PFSK-1 (cell line): ENCODE measurements around the gene PGLYRP3.

Experiments
- SIN3A ChIP-seq: IDR thresholded peaks from 2 replicates; pipeline ENCODE4 v1.6.1; 2012; ENCODE audit warnings: mild to moderate bottlenecking, low read length, moderate library complexity, borderline replicate concordance; ENCODE audit not compliant: insufficient read depth
- TAF1 ChIP-seq: IDR thresholded peaks from 2 replicates; pipeline ENCODE4 v1.6.1; 2012; ENCODE audit warnings: low read length, control low read depth, borderline replicate concordance; ENCODE audit not compliant: insufficient read depth

DNA sequence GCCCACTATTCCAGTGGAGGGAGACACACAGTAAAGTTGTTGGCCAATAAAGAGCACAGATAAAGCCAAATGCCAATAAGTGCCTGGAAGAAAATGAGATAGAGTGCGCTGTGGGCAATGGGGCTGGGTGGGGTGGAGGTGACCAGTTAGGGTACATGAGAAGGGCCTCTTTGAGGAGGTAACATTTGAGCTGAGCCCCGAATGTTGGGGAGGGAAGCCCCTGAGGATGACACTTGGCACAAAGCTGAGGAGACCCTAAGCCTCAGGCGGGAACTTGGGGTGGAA is 45.9 kb upstream of the PGLYRP3 start:
- TF ChIP-seq TAF1 (no peak), SIN3A (no peak)
